ENCODE measurements around the gene GRHPR. TPM values are rescaled to one million over a fixed set of nuclear protein-coding genes. Genes with fewer than 3 reads are reported as not detected.
A peak's percentile ranks its signal among the peaks of the same experiment; 100 is the strongest.

GRHPR gene
- total and polyA plus RNA-seq, 2 of the 8 experiments (the other 6 are each of a cell fraction or from before 2014, with no cell fraction given) = 97.0 to 201 TPM

DNA sequence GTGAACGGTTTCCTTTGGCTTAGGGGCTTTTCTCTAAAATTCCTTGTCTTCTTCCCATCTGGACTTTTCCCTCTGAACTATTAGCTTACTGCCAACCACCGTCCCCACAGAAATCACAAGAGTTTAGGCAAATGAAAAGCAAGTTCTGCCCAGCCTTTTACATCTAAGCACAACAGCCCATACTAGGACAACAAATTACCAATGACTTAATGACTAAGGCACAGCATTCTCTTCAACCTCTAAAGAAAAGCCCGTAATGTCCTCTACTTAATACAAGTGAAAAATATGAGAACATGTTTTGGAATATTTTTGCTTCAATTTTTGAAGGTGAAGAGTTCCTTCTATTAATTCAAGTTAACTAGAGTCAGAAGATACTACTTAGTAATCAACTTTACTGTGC is 41.5 kb downstream of the GRHPR start:
- Histone ChIP-seq H3K9ac (replicated peaks in 1 of 4; ENCODE audit: extremely low read depth in 1 of 4, low read depth in 3 of 4, low read length in 3 of 4) (peak overlapping the region in 3 of 4 experiments; percentile 53 to 97 (median 91); a peak in 5 of 7 replicates), H3K27ac (ENCODE audit: low read depth, low read length) (no peak overlapping the region), H3K36me3 (ENCODE audit: control insufficient read depth in 2 of 4, insufficient read depth in 4 of 4, low read length in 3 of 4) (no peaks in the 10 kb centered on the region), H3K79me1 (ENCODE audit: low read depth, low read length) (peaks cover 4% of the 10 kb centered on the region; the same call in 1 of the 2 replicates), H2AK5ac (ENCODE audit: low read depth, low read length) (no peak overlapping the region), H2BK120ac (replicated peaks; ENCODE audit: low read depth, low read length) (no peak overlapping the region), H2BK12ac (ENCODE audit: low read depth, low read length) (no peak overlapping the region), H3K27me3 (replicated peaks in 1 of 4; ENCODE audit: control insufficient read depth in 3 of 4, extremely low read depth in 1 of 4, insufficient read depth in 3 of 4, low read length in 3 of 4) (no peaks in the 10 kb centered on the region), H2BK5ac (ENCODE audit: low read depth, low read length) (no peak overlapping the region), H4K5ac (ENCODE audit: insufficient read length, low read depth, low read length) (no peak overlapping the region), H3K14ac (ENCODE audit: insufficient read length) (no peak overlapping the region), H3K23me2 (ENCODE audit: low read depth, low read length) (peaks cover 4% of the 10 kb centered on the region; the same call in 1 of the 2 replicates), H3K56ac (replicated peaks; ENCODE audit: insufficient read length, low read depth, low read length) (no peak overlapping the region), H2BK15ac (ENCODE audit: low read length) (no peak overlapping the region), H3K4me1 (replicated peaks in 1 of 4; ENCODE audit: control insufficient read depth in 3 of 4, insufficient read depth in 4 of 4, low read length in 3 of 4) (peaks cover 0 to 9% (median 4%) of the 10 kb centered on the region in 4 experiments; a peak in 2 of 7 replicates), H2AFZ (ENCODE audit: low read length) (no peak overlapping the region), H3K4me2 (ENCODE audit: insufficient read depth in 1 of 2, low read depth in 2 of 2, low read length in 2 of 2) (peak overlapping the region; percentile 82 to 88), H3K4ac (replicated peaks; ENCODE audit: insufficient read length, low read depth, low read length) (no peak overlapping the region), H3K79me2 (ENCODE audit: control insufficient read depth in 1 of 2, insufficient read depth in 2 of 2, low read length in 2 of 2) (peaks cover 29 to 52% of the 10 kb centered on the region in 2 experiments), H2BK20ac (ENCODE audit: low read length) (no peak overlapping the region), H3K23ac (ENCODE audit: insufficient read length) (no peak overlapping the region), H3K18ac (ENCODE audit: extremely low read depth, low read length) (no peak overlapping the region), H3K4me3 (ENCODE audit: extremely low read depth in 1 of 4, insufficient read depth in 2 of 4, low read depth in 3 of 4, low read length in 4 of 4) (peak overlapping the region; percentile 69 to 94 (median 87)), H4K91ac (replicated peaks; ENCODE audit: insufficient read length, low read length) (no peak overlapping the region), H4K20me1 (replicated peaks in 1 of 2; ENCODE audit: control insufficient read depth in 1 of 2, insufficient read depth in 2 of 2, low read length in 2 of 2) (peaks cover 2 to 8% of the 10 kb centered on the region in 2 experiments), H4K8ac (ENCODE audit: extremely low read depth, insufficient read depth, low read length) (no peak overlapping the region), H3K9me3 (ENCODE audit: insufficient read depth in 2 of 2, low read depth in 1 of 2, low read length in 1 of 2) (no peaks in the 10 kb centered on the region)
- FAIRE-seq (no peak), DNase-seq (ENCODE audit: low read depth in 1 of 2, low spot score in 2 of 2) (no peak)
- no peak for TF ChIP-seq CREB1 (IDR thresholded peaks at IDR 0.05)
- TF ChIP-seq MAFK (IDR thresholded peaks at IDR 0.05; ENCODE audit: low read depth, low read length) = no peak
- CTCF ChIA-PET (ENCODE audit: partially characterized antibody) = interaction anchor here (1.1 to 5.6 kb wide), 3 partner anchors 11 to 49 kb away, joined by 3 to 18 read pairs (median 3); no protein-coding TSS in a partner anchor
- WGBS, 2 experiments (ENCODE audit: extremely low coverage in 1 of 2, insufficient coverage in 1 of 2, insufficient read length in 1 of 2, insufficient replicate concordance in 2 of 2, low coverage in 1 of 2, low lambda C conversion rate in 2 of 2, missing lambda C conversion rate in 1 of 2) = 71% methylated on average over 3 of the region's 3 CpGs; no CpG with 5 or more reads in 1 of the 2 experiments
- POLR2A ChIA-PET (ENCODE audit: partially characterized antibody) = interaction anchor here (0.6 to 4.5 kb wide), 5 partner anchors 12 to 34 kb away, joined by 3 to 40 read pairs (median 3); partner anchors contain the start of gene POLR1E

Measured in H1 (cell line).